Stomach (tissue), 4 donors: ENCODE measurements around the gene FNDC3B.
A peak's percentile ranks its signal among the peaks of the same experiment; 100 is the strongest.

Experiments used
- EP300 ChIP-seq: sonication (generic); formaldehyde crosslinking; IDR thresholded peaks from one replicate; pipeline ENCODE4 v1.6.1; 2017; ENCODE audit warnings: antibody characterized with exemption
- POLR2A ChIP-seq, 4 donors: fragments of 450-650 bp; IDR thresholded peaks; one replicate each; pipeline ENCODE4 v1.6.1; 2016; ENCODE audit warnings: antibody characterized with exemption in 4 of 4, control low read depth in 2 of 4, mild to moderate bottlenecking in 1 of 4, moderate library complexity in 1 of 4
- POLR2AphosphoS5 ChIP-seq, 3 donors: sonication (generic); formaldehyde crosslinking; IDR thresholded peaks; one replicate each; pipeline ENCODE4 v1.6.1; 2016; ENCODE audit warnings: antibody characterized with exemption in 3 of 3
- TF ChIP-seq, protein P1 (sequence below), 7 experiments: fragments of 450-650 bp in 4 of 7; fragments of 200-600 bp in 3 of 7; sonication (generic) in 3 of 7; IDR thresholded peaks; one replicate each; pipeline ENCODE4 v1.5.1; 2016 to 2019; ENCODE audit warnings: antibody characterized with exemption in 7 of 7, control low read depth in 2 of 7, mild to moderate bottlenecking in 1 of 7

DNA sequence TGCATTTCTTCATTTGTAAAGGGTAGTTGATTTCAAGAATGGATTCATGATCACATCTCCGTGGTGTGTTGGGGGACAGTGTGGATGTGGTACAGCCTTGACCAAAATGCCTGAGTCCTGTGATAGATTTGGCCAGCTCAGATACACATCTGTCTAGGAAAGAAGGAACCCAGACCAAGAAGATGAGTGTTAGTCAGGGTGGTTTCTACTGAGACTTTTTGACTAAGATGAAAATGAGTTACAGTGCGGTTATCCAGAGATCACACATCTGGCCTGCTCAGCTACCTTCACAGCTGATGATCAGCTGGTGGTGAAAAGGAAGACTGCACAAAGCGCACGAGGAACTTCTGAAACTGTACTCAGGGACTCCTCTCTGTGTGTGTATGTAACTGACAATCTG, 68.0 kb downstream of the FNDC3B start:
- no peak for TF ChIP-seq POLR2A (IDR thresholded peaks at IDR 0.05)
- no peak for TF ChIP-seq EP300
- TF ChIP-seq, protein P1, sequence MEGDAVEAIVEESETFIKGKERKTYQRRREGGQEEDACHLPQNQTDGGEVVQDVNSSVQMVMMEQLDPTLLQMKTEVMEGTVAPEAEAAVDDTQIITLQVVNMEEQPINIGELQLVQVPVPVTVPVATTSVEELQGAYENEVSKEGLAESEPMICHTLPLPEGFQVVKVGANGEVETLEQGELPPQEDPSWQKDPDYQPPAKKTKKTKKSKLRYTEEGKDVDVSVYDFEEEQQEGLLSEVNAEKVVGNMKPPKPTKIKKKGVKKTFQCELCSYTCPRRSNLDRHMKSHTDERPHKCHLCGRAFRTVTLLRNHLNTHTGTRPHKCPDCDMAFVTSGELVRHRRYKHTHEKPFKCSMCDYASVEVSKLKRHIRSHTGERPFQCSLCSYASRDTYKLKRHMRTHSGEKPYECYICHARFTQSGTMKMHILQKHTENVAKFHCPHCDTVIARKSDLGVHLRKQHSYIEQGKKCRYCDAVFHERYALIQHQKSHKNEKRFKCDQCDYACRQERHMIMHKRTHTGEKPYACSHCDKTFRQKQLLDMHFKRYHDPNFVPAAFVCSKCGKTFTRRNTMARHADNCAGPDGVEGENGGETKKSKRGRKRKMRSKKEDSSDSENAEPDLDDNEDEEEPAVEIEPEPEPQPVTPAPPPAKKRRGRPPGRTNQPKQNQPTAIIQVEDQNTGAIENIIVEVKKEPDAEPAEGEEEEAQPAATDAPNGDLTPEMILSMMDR (IDR thresholded peaks at IDR 0.05), result peak in 1 of 7 experiments; percentile 4
- TF ChIP-seq POLR2AphosphoS5 (IDR thresholded peaks at IDR 0.05), result no peak
